Measurements from ENCODE around the gene TSPAN1. TPM values are rescaled to one million over a fixed set of nuclear protein-coding genes. Genes with fewer than 3 reads are reported as not detected.

Gene TSPAN1
- total and polyA plus RNA-seq, 12 donors = 0.80 to 5.3 (median 1.7) TPM

DNA sequence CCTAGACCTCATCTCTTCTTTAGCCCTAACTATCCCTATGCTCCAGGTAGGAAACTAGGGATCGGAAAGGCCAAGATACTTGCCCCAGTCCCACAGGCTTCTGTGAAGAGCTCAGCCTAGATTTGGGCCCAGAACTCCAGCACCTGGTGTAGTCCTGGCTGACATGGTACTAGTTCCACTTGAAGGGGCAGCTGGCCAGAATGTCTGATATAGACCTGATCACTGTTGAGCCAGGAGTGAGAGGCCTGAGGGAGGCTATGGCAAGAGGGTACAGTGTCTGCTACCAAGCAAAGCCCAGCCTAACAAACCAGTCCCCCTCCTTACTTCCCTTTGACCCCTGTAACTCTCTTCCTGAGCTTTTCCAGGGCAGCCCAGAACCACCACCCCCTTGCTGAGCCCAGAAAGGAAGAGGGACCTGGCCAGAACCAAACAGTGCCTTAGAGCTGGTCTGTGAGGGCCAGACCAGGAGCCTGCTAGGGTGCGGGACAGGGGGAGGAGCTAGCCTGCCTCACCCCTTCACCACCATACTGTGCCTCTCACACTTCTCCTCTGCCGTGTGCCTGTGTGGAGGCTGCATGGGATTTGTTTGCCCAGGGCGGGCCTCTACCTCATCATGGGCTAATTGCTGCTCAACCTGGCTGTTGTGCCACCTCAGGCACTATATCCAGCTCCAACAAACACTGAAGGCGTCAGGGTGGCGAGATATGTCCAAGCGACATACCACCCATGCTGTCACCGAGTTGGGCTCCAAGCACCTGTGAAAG is 12.4 kb downstream of the TSPAN1 start:
- Histone ChIP-seq H3K27ac (peak overlapping the region in 8 of 10 donors; percentile 10 to 69 (median 52)), H3K4me1 (peaks cover 5 to 46% (median 20%) of the 10 kb centered on the region in 9 donors), H3K4me3 (no peak overlapping the region), H3K27me3 (no peaks in the 10 kb centered on the region), H3K36me3 (peaks cover 0 to 50% (median 31%) of the 10 kb centered on the region in 9 donors), H3K9me3 (no peaks in the 10 kb centered on the region)
- no peak for TF ChIP-seq CTCF (IDR thresholded peaks at IDR 0.05)
- intact Hi-C loops (cut with DNase I) = loop anchor here in 1 of 10 donors (10.0 kb wide), 1 partner anchor 302 kb away; no protein-coding TSS in a partner anchor
- DNase-seq (no peak), ATAC-seq (peak in 2 of 8 donors; percentile 18 to 32)
- 74 to 79% methylated on average over 8 of the region's 8 CpGs for WGBS, 2 donors

DNA sequence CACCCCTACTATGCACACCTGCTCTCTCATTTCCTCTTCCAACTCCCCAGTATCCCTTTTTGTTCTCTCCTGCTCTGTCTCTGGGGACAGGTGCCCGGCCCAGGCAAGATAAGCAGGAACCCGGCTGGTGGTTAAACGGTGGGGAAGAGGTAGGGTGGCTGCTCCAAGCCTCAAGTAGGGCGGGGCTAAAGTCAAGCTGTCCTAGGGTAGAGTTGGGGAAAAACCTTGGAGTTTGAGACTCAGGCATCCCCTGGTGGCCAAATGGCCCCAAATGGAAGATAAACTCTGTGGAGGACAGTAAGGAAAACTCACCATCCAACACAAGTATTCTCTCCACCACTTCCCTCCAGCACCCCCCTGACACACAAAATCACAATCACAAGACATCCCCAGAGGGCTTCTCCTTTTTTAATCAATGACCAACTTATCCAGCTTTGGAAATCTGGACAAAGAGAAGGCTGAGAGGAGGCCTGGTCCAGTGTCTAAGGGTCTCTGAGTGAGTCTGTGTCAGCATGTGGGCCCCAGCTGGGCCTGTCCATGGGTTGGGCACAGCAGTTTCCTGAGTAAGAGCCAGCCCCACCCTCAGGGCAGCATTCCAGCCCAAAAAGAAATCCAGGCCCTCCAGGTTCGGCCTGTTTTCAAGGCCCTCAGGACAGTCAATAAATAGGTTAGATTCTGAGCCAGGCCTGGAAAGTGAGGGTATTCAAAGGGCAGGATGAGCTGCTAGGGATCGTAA is 13.6 kb downstream of the TSPAN1 start:
- WGBS, 2 donors = 65 to 70% methylated on average over 6 of the region's 6 CpGs
- H3K27me3 ChIP-seq = no peaks in the 10 kb centered on the region
- H3K36me3 ChIP-seq = peaks cover 0 to 62% (median 39%) of the 10 kb centered on the region in 9 donors
- peaks cover 1 to 34% (median 13%) of the 10 kb centered on the region in 9 donors for H3K4me1 ChIP-seq
- intact Hi-C loops (cut with DNase I) = loop anchor here in 1 of 10 donors (10.0 kb wide), 1 partner anchor 304 kb away; no protein-coding TSS in a partner anchor
- ATAC-seq (peak in 1 of 8 donors; percentile 11), DNase-seq (no peak)
- no peaks in the 10 kb centered on the region for H3K9me3 ChIP-seq
- no peak for TF ChIP-seq CTCF (IDR thresholded peaks at IDR 0.05)
- no peak overlapping the region for H3K4me3 ChIP-seq
- peak overlapping the region in 7 of 10 donors; percentile 1 to 69 (median 33) for H3K27ac ChIP-seq

DNA sequence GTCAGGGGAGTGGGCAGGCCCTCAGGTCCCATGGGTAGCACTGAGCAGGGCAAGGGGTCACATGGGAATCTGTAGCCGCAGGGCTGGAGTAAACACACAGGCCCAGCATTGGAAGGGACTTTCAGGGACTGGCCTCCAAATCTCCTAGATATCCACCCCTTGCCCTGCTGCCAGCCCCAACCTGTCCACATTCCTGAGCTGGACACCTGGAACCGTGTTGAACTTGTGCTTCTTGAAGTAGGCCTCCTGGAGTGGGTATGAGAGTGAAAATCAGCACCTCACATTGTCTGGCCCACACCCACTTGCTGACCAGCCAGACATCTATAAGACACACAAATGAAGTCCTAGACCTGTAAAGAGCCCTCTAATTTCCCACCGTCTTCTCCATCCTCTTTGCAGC is 15.7 kb downstream of the TSPAN1 start:
- no peak overlapping the region for H3K4me3 ChIP-seq
- no peak overlapping the region for H3K27ac ChIP-seq
- H3K27me3 ChIP-seq = no peaks in the 10 kb centered on the region
- intact Hi-C loops (cut with DNase I) = no loop called here
- no peak for TF ChIP-seq CTCF (IDR thresholded peaks at IDR 0.05)
- ATAC-seq (no peak), DNase-seq (no peak)
- H3K9me3 ChIP-seq = no peaks in the 10 kb centered on the region
- WGBS, 2 donors = 84 to 90% methylated on average over 3 of the region's 3 CpGs
- H3K4me1 ChIP-seq = peaks cover 0 to 37% (median 17%) of the 10 kb centered on the region in 9 donors
- H3K36me3 ChIP-seq = peaks cover 0 to 83% (median 43%) of the 10 kb centered on the region in 9 donors

GRCh38 chr1:46191033-46191701 is 16.3 kb downstream of the TSPAN1 start:
- Histone ChIP-seq H3K27me3 (no peaks in the 10 kb centered on the region), H3K36me3 (peaks cover 0 to 88% (median 43%) of the 10 kb centered on the region in 9 donors), H3K27ac (no peak overlapping the region), H3K4me1 (peaks cover 2 to 43% (median 19%) of the 10 kb centered on the region in 9 donors), H3K4me3 (no peak overlapping the region), H3K9me3 (no peaks in the 10 kb centered on the region)
- no peak for TF ChIP-seq CTCF (IDR thresholded peaks at IDR 0.05)
- 91 to 93% methylated on average over 9 of the region's 9 CpGs for WGBS, 2 donors
- intact Hi-C loops (cut with DNase I) = no loop called here
- ATAC-seq (no peak), DNase-seq (no peak)
